ENCODE results near the gene DNER. TPM values are rescaled to one million over a fixed set of nuclear protein-coding genes. Genes with fewer than 3 reads are reported as not detected.

Gene DNER
- total RNA-seq, 4 donors from 2014 or later, result 0.41 to 2.6 (median 1.2) TPM

Other genes with a start within 250 kb of the DNER start
- gene TRIP12, start 207.5 kb upstream of the DNER start, total RNA-seq, result 100 to 1,000 TPM; 122 to 152 (median 141) TPM
- gene FBXO36, start 207.9 kb upstream of the DNER start, total RNA-seq, result 1 to 10 TPM in 2 of 4 donors, under 1 TPM in 2; 0.64 to 2.2 (median 0.98) TPM

Data from gastrocnemius medialis (tissue), 4 donors.